Lower leg skin (tissue), 4 donors: ENCODE data around the gene NDUFB10. TPM values are rescaled to one million over a fixed set of nuclear protein-coding genes. Genes with fewer than 3 reads are reported as not detected.
A peak's percentile ranks its signal among the peaks of the same experiment; 100 is the strongest.

Experiments used
- DNase-seq, 2 donors: peaks; one replicate each; pipeline ENCODE4 v3.0.0-alpha.2; 2019; ENCODE audit warnings: low spot score in 2 of 2
- H3K4me3 ChIP-seq: fragments of 200-600 bp; sonication (generic); 2 replicates; pipeline ENCODE4 v1.5.1; 2017; ENCODE audit warnings: mild to moderate bottlenecking, low read depth; ENCODE audit not compliant: poor library complexity, severe bottlenecking
- CTCF ChIP-seq, 3 donors: fragments of 450-650 bp; IDR thresholded peaks; one replicate each; pipeline ENCODE4 v1.5.1; 2016; ENCODE audit warnings: antibody characterized with exemption in 3 of 3, mild to moderate bottlenecking in 3 of 3, moderate library complexity in 2 of 3
- POLR2A ChIP-seq, 2 donors: fragments of 450-650 bp; IDR thresholded peaks; one replicate each; pipeline ENCODE4 v1.6.1; 2016 to 2017; ENCODE audit warnings: antibody characterized with exemption in 2 of 2, mild to moderate bottlenecking in 1 of 2, moderate library complexity in 1 of 2
- WGBS, 2 donors: methylation state at CpG; one replicate each; pipeline ENCODE4 v1.1.5; 2018; 5-methylcytosine and 5-hydroxymethylcytosine counted together
- intact Hi-C: fragments of 100-400 bp; cut with DNase I; formaldehyde crosslinking; loops from one replicate; pipeline ENCODE4 v1.15.0; 2023; ENCODE audit warnings: low total_unique reads
- total RNA-seq, 4 donors: library from RNA; depleted of rRNA; stranded (reverse); fragments of >200 nt; gene quantifications; one replicate each; pipeline ENCODE4 v1.1.0, GENCODE V29; 2016

The NDUFB10 gene
- total RNA-seq, 4 donors from 2014 or later, result 183 to 245 (median 217) TPM

GRCh38 chr16:2007081-2007836 lies 47.9 kb downstream of the NDUFB10 start:
- no peak overlapping the region for H3K4me3 ChIP-seq
- intact Hi-C loops, result no loop called here
- 60 to 65% methylated on average over 10 to 15 of the region's 16 CpGs for WGBS, 2 donors
- TF ChIP-seq CTCF (IDR thresholded peaks at IDR 0.05), result no peak
- TF ChIP-seq POLR2A (IDR thresholded peaks at IDR 0.05), result no peak
- DNase-seq, result no peak

- TF ChIP-seq POLR2A (IDR thresholded peaks at IDR 0.05) (no peak), CTCF (IDR thresholded peaks at IDR 0.05) (no peak)
- intact Hi-C loops, result no loop called here
- H3K4me3 ChIP-seq, result no peak overlapping the region
- WGBS, 2 donors, result 10 to 27% methylated on average over 15 of the region's 15 CpGs
- DNase-seq, result peak; percentile 69 to 95
Observed at GRCh38 chr16:2008009-2008526, 48.7 kb downstream of the NDUFB10 start.

- 1 to 2% methylated on average over 20 to 23 of the region's 23 CpGs for WGBS, 2 donors
- intact Hi-C loops, result no loop called here
Observed at GRCh38 chr16:2008631-2009163, 49.4 kb downstream of the NDUFB10 start.

GRCh38 chr16:2009164-2009711 lies 49.9 kb downstream of the NDUFB10 start:
- DNase-seq, result no peak
- intact Hi-C loops, result no loop called here
- H3K4me3 ChIP-seq, result peak overlapping the region; percentile 87
- WGBS, 2 donors, result 0% methylated on average over 12 to 37 of the region's 55 CpGs
- TF ChIP-seq POLR2A (IDR thresholded peaks at IDR 0.05) (no peak), CTCF (IDR thresholded peaks at IDR 0.05) (no peak)

More at GRCh38 chr16:2008631-2009163, 49.4 kb downstream of the NDUFB10 start:
- TF ChIP-seq CTCF (IDR thresholded peaks at IDR 0.05), result no peak
- TF ChIP-seq POLR2A (IDR thresholded peaks at IDR 0.05), result no peak
- no peak for DNase-seq
- peak overlapping the region; percentile 87 for H3K4me3 ChIP-seq

GRCh38 chr16:2009791-2010510 lies 50.6 kb downstream of the NDUFB10 start, which contains the start of gene ZNF598:
Gene ZNF598, minus strand, starts transcription at chr16:2009821.
- intact Hi-C loops, result no loop called here
- peak within 1 kb of the TSS; percentile 87 for H3K4me3 ChIP-seq
- TF ChIP-seq POLR2A (IDR thresholded peaks at IDR 0.05) (peak in 1 of 2 donors; percentile 60), CTCF (IDR thresholded peaks at IDR 0.05) (no peak)
- WGBS, 2 donors, result 1 to 2% methylated on average over 27 to 43 of the region's 52 CpGs
- peak; percentile 31 to 94 for DNase-seq

Other genes starting within 250 kb of the NDUFB10 start
- 10 to 100 TPM; 77.7 to 98.4 (median 85.8) TPM for gene NME3, start 188.0 kb upstream of the NDUFB10 start, total RNA-seq
- 10 to 100 TPM in 3 of 4 donors, 1 to 10 TPM in 1; 7.6 to 22.3 (median 13.0) TPM for gene EME2, start 186.7 kb upstream of the NDUFB10 start, total RNA-seq
- gene MRPS34, start 186.4 kb upstream of the NDUFB10 start, total RNA-seq, result 100 to 1,000 TPM in 3 of 4 donors, 10 to 100 TPM in 1; 90.9 to 126 (median 105) TPM
- gene SPSB3, start 177.0 kb upstream of the NDUFB10 start, total RNA-seq, result 100 to 1,000 TPM; 146 to 238 (median 172) TPM
- 100 to 1,000 TPM in 1 of 4 donors, 10 to 100 TPM in 3; 79.7 to 108 (median 91.3) TPM for gene NUBP2, start 176.6 kb upstream of the NDUFB10 start, total RNA-seq
- under 1 TPM; 0.59 to 0.69 (median 0.64) TPM for gene IGFALS, start 165.8 kb upstream of the NDUFB10 start, total RNA-seq
- gene HAGH, start 132.7 kb upstream of the NDUFB10 start, total RNA-seq, result 100 to 1,000 TPM in 1 of 4 donors, 10 to 100 TPM in 3; 57.8 to 104 (median 89.0) TPM
- 10 to 100 TPM; 46.2 to 89.0 (median 62.3) TPM for gene FAHD1, start 132.3 kb upstream of the NDUFB10 start, total RNA-seq
- under 1 TPM in 1 of 4 donors, not detected in 3; 0.42 TPM for gene MEIOB, start 87.4 kb upstream of the NDUFB10 start, total RNA-seq
- 100 to 1,000 TPM; 103 to 153 (median 120) TPM for gene HS3ST6, start 41.1 kb upstream of the NDUFB10 start, total RNA-seq
- gene MSRB1, start 16.3 kb upstream of the NDUFB10 start, total RNA-seq, result 10 to 100 TPM; 18.7 to 44.3 (median 31.7) TPM
- gene RPL3L, start 4.8 kb upstream of the NDUFB10 start, total RNA-seq, result 1 to 10 TPM in 1 of 4 donors, not detected in 3; 1.6 TPM
- gene RPS2, start 5.3 kb downstream of the NDUFB10 start, total RNA-seq, result 1,000 to 10,000 TPM; 2,603 to 4,441 (median 3,196) TPM
- gene RNF151, start 7.3 kb downstream of the NDUFB10 start, total RNA-seq, result not detected
- 100 to 1,000 TPM in 2 of 4 donors, 10 to 100 TPM in 2; 60.8 to 114 (median 83.7) TPM for gene TBL3, start 12.5 kb downstream of the NDUFB10 start, total RNA-seq
- 1 to 10 TPM in 1 of 4 donors, under 1 TPM in 1, not detected in 2; 0.23 to 1.2 TPM for gene NOXO1, start 21.9 kb downstream of the NDUFB10 start, total RNA-seq
- 10 to 100 TPM in 3 of 4 donors, 1 to 10 TPM in 1; 9.7 to 14.4 (median 11.6) TPM for gene GFER, start 24.7 kb downstream of the NDUFB10 start, total RNA-seq
- 1 to 10 TPM in 1 of 4 donors, under 1 TPM in 2, not detected in 1; 0.72 to 1.1 (median 0.78) TPM for gene SYNGR3, start 30.4 kb downstream of the NDUFB10 start, total RNA-seq
- 100 to 1,000 TPM in 2 of 4 donors, 10 to 100 TPM in 2; 56.1 to 117 (median 86.5) TPM for gene ZNF598, start 50.3 kb downstream of the NDUFB10 start, total RNA-seq
- 1 to 10 TPM in 2 of 4 donors, under 1 TPM in 1, not detected in 1; 0.38 to 3.9 (median 1.6) TPM for gene NPW, start 60.2 kb downstream of the NDUFB10 start, total RNA-seq
- gene NHERF2, start 67.4 kb downstream of the NDUFB10 start, total RNA-seq, result 10 to 100 TPM; 11.9 to 30.6 (median 27.3) TPM
- gene NTHL1, start 88.3 kb downstream of the NDUFB10 start, total RNA-seq, result 10 to 100 TPM in 3 of 4 donors, 1 to 10 TPM in 1; 5.8 to 29.9 (median 21.5) TPM
- 100 to 1,000 TPM in 1 of 4 donors, 10 to 100 TPM in 3; 56.7 to 130 (median 65.1) TPM for gene TSC2, start 88.4 kb downstream of the NDUFB10 start, total RNA-seq
- 100 to 1,000 TPM; 125 to 266 (median 192) TPM for gene PKD1, start 176.4 kb downstream of the NDUFB10 start, total RNA-seq
- 1 to 10 TPM in 3 of 4 donors, not detected in 1; 1.6 to 2.9 (median 2.0) TPM for gene RAB26, start 189.1 kb downstream of the NDUFB10 start, total RNA-seq
- gene TRAF7, start 196.2 kb downstream of the NDUFB10 start, total RNA-seq, result 10 to 100 TPM; 60.8 to 74.8 (median 68.9) TPM
- gene CASKIN1, start 237.1 kb downstream of the NDUFB10 start, total RNA-seq, result 1 to 10 TPM in 3 of 4 donors, under 1 TPM in 1; 0.71 to 2.2 (median 1.3) TPM
- gene MLST8, start 245.9 kb downstream of the NDUFB10 start, total RNA-seq, result 10 to 100 TPM; 43.8 to 69.4 (median 54.9) TPM